GM12878 (cell line): ENCODE measurements around the gene YJU2. TPM values are rescaled to one million over a fixed set of nuclear protein-coding genes. Genes with fewer than 3 reads are reported as not detected.

Source experiments
- ASH2L ChIP-seq: fragments of 300-600, 200-600 bp; sonication (generic); IDR thresholded peaks from 2 replicates; pipeline ENCODE4 v1.6.1; 2017; ENCODE audit warnings: low read depth, mild to moderate bottlenecking, borderline replicate concordance
- ATF7 ChIP-seq: fragments of 450-650 bp; IDR thresholded peaks from 2 replicates; pipeline ENCODE4 v1.6.1; 2016; ENCODE audit warnings: low read depth, mild to moderate bottlenecking
- BCL3 ChIP-seq: IDR thresholded peaks from 2 replicates; pipeline ENCODE4 v1.6.1; 2011; ENCODE audit warnings: borderline replicate concordance, low read depth, mild to moderate bottlenecking, moderate library complexity, low read length; ENCODE audit not compliant: insufficient read depth, poor library complexity, severe bottlenecking
- BCLAF1 ChIP-seq: fragments of 450-650 bp; IDR thresholded peaks from 2 replicates; pipeline ENCODE4 v1.6.1; 2017; ENCODE audit warnings: antibody characterized with exemption, mild to moderate bottlenecking, moderate library complexity
- BHLHE40 ChIP-seq, 2 experiments: fragments of 450-650 bp in 1 of 2; IDR thresholded peaks; 2 replicates each; pipeline ENCODE4 v1.6.1; 2011 to 2017; ENCODE audit warnings: low read depth in 2 of 2, borderline replicate concordance in 1 of 2, improper control_type of control experiment in 1 of 2, low read length in 1 of 2, mild to moderate bottlenecking in 1 of 2
- DPF2 ChIP-seq: fragments of 450-650 bp; IDR thresholded peaks from 2 replicates; pipeline ENCODE4 v1.6.1; 2017; ENCODE audit warnings: mild to moderate bottlenecking
- ETV6 ChIP-seq, 2 experiments: fragments of 450-650 bp in 1 of 2; IDR thresholded peaks in 1 of 2; conservative IDR thresholded peaks in 1 of 2; 2 replicates each; pipeline ENCODE4 v1.6.1; 2014; ENCODE audit warnings: antibody characterized with exemption in 1 of 2, borderline replicate concordance in 1 of 2, low read depth in 1 of 2, mild to moderate bottlenecking in 1 of 2, moderate library complexity in 1 of 2
- JUND ChIP-seq: IDR thresholded peaks from 2 replicates; pipeline ENCODE4 v1.6.1; 2012; ENCODE audit warnings: low read depth, mild to moderate bottlenecking, low read length, improper control_type of control experiment, moderate library complexity
- MTA2 ChIP-seq: fragments of 450-650 bp; IDR thresholded peaks from 2 replicates; pipeline ENCODE4 v1.6.1; 2016; ENCODE audit warnings: low read depth, mild to moderate bottlenecking, moderate library complexity
- MTA3 ChIP-seq: IDR thresholded peaks from 2 replicates; pipeline ENCODE4 v1.6.1; 2012; ENCODE audit warnings: low read length, inconsistent platforms, borderline replicate concordance
- NBN ChIP-seq: fragments of 450-650 bp; IDR thresholded peaks from 2 replicates; pipeline ENCODE4 v1.6.1; 2016
- NFXL1 ChIP-seq: fragments of 450-650 bp; IDR thresholded peaks from 2 replicates; pipeline ENCODE4 v1.6.1; 2017; ENCODE audit warnings: antibody characterized with exemption, mild to moderate bottlenecking, borderline replicate concordance
- POLR2AphosphoS5 ChIP-seq: IDR thresholded peaks from 2 replicates; pipeline ENCODE4 v1.6.1; 2011; ENCODE audit warnings: mild to moderate bottlenecking, low read length, inconsistent platforms
- RBBP5 ChIP-seq: fragments of 200-600 bp; sonication (generic); conservative IDR thresholded peaks from 2 replicates; pipeline ENCODE4 v1.6.1; 2016
- SPI1 ChIP-seq: IDR thresholded peaks from 2 replicates; pipeline ENCODE4 v1.6.1; 2011; ENCODE audit warnings: low read depth, mild to moderate bottlenecking, low read length, moderate library complexity, borderline replicate concordance; ENCODE audit not compliant: insufficient read depth
- STAT1 ChIP-seq: fragments of 450-650 bp; conservative IDR thresholded peaks from 2 replicates; pipeline ENCODE4 v1.6.1; 2014; ENCODE audit warnings: antibody characterized with exemption, mild to moderate bottlenecking
- YBX1 ChIP-seq: fragments of 450-650 bp; IDR thresholded peaks from 2 replicates; pipeline ENCODE4 v1.6.1; 2016; ENCODE audit warnings: antibody characterized with exemption
- ZBED1 ChIP-seq: IDR thresholded peaks from 2 replicates; pipeline ENCODE4 v1.6.1; 2016; ENCODE audit warnings: borderline replicate concordance
- ZNF24 ChIP-seq: fragments of 450-650 bp; IDR thresholded peaks from 2 replicates; pipeline ENCODE4 v1.6.1; 2017; ENCODE audit warnings: antibody characterized with exemption, mild to moderate bottlenecking
- ZNF274 ChIP-seq: IDR thresholded peaks from one replicate; pipeline ENCODE4 v1.8.0; 2011; ENCODE audit not compliant: insufficient read length, insufficient read depth
- ZNF592 ChIP-seq: fragments of 450-650 bp; IDR thresholded peaks from 2 replicates; pipeline ENCODE4 v1.6.1; 2017; ENCODE audit warnings: mild to moderate bottlenecking, moderate library complexity
- ZZZ3 ChIP-seq: IDR thresholded peaks from 2 replicates; pipeline ENCODE4 v1.6.1; 2011; ENCODE audit warnings: low read depth; ENCODE audit not compliant: control insufficient read depth, insufficient read length
- polyA plus RNA-seq, 11 experiments: library from polyadenylated mRNA; depleted of rRNA in 4 of 11; unstranded in 6 of 11; stranded (reverse) in 5 of 11; fragments of >200 nt; fragmentation: Nextera tagmentation in 4 of 11; fragmentation: Illumina TruSeq in 1 of 11; extraction: Ambion mirVana in 4 of 11; extraction: Trizol in 1 of 11; gene quantifications; 1 replicate in 1 of 11; 2 replicates in 10 of 11; pipeline versions ENCODE4 v1.2.1 to v1.2.3, GENCODE V29; 2011 to 2016; ENCODE audit warnings: inconsistent platforms in 2 of 11, missing spikeins in 2 of 11, low read depth in 1 of 11
- total RNA-seq, 4 experiments: library from RNA; depleted of rRNA in 3 of 4; stranded (reverse); fragments of >200 nt in 3 of 4; fragmentation: Illumina TruSeq in 1 of 4; extraction: Trizol in 1 of 4; gene quantifications; 2 replicates each; pipeline versions ENCODE4 v1.2.1 to v1.2.3, GENCODE V29; 2013 to 2021

Gene YJU2
- total and polyA plus RNA-seq, 10 of the 15 experiments (the other 5 are each of a cell fraction or from before 2014, with no cell fraction given): 0.26 to 40.7 (median 23.8) TPM

GRCh38 chr19:4246767-4247593, at the start of gene YJU2 (continued):
- TF ChIP-seq MTA2 (peak; percentile 10; the same call in 1 of the 2 replicates), DPF2 (peak; percentile 98), ATF7 (peak; percentile 80), NFXL1 (peak; percentile 92), BCL3 (peak; percentile 68), ZNF274 (no peak), ZBED1 (peak; percentile 53; the same call in 1 of the 2 replicates), RBBP5 (no peak), STAT1 (peak; percentile 94), ETV6 (conservative IDR thresholded peaks at IDR 0.05 in 1 of 2, IDR thresholded peaks at IDR 0.05 in 1 of 2; ENCODE audit: borderline replicate concordance in 1 of 2, low read depth in 1 of 2) (peak in 1 of 2 experiments; percentile 63; a peak in 1 of 4 replicates), BCLAF1 (no peak), ZNF24 (0 out of 2 replicates have a peak, but pooled peaks have one; percentile 35), JUND (no peak), POLR2AphosphoS5 (peak; percentile 98), ZZZ3 (no peak), ASH2L (peak; percentile 82; the same call in 1 of the 2 replicates), MTA3 (peak; percentile 99), NBN (peak; percentile 95), SPI1 (no peak), YBX1 (no peak), ZNF592 (no peak), BHLHE40 (IDR thresholded peaks at IDR 0.05; ENCODE audit: borderline replicate concordance in 1 of 2, low read depth in 2 of 2, low read length in 1 of 2) (peak; percentile 62 to 70; a peak in 3 of 4 replicates)
